Measurements from ENCODE around the gene UCHL1.
"Not testable (repeated sequence)": the region's sequence is repeated elsewhere in the genome, so short reads cannot be mapped to it uniquely, and the experiment has no call there.

DNA sequence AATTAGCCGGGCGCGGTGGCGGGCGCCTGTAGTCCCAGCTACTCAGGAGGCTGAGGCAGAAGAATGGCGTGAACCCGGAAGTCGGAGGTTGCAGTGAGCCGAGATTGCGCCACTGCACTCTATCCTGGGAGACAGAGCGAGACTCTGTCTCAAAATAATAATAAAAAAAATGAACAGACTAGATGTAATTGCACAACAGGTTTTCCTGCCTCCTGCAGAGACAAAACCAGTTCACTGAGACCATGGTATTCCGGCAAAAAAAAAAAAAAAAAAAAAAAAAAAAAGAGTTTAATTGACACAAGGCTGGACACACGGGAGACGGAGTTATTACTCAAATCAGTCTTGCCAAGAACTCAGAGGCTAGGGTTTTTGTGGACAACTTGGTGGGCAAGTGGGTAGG, 58.7 kb downstream of the UCHL1 start:
- TF ChIP-seq, protein P1, sequence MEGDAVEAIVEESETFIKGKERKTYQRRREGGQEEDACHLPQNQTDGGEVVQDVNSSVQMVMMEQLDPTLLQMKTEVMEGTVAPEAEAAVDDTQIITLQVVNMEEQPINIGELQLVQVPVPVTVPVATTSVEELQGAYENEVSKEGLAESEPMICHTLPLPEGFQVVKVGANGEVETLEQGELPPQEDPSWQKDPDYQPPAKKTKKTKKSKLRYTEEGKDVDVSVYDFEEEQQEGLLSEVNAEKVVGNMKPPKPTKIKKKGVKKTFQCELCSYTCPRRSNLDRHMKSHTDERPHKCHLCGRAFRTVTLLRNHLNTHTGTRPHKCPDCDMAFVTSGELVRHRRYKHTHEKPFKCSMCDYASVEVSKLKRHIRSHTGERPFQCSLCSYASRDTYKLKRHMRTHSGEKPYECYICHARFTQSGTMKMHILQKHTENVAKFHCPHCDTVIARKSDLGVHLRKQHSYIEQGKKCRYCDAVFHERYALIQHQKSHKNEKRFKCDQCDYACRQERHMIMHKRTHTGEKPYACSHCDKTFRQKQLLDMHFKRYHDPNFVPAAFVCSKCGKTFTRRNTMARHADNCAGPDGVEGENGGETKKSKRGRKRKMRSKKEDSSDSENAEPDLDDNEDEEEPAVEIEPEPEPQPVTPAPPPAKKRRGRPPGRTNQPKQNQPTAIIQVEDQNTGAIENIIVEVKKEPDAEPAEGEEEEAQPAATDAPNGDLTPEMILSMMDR (IDR thresholded peaks at IDR 0.05), result not testable (repeated sequence)
- TF ChIP-seq ZFX (IDR thresholded peaks at IDR 0.05; ENCODE audit: borderline replicate concordance), result not testable (repeated sequence)

Data from 22Rv1 (cell line).